ENCODE results near the gene IKBKG.
A peak's percentile ranks its signal among the peaks of the same experiment; 100 is the strongest.

IKBKG gene

GRCh38 chrX:154505734-154506133, 41.7 kb upstream of the IKBKG start:
- no peak for TF ChIP-seq GLI4 (tag by site-specific recombination; IDR thresholded peaks at IDR 0.05)
- TF ChIP-seq ZNF768 (tag by site-specific recombination; IDR thresholded peaks at IDR 0.05): no peak
- ChIA-PET CTCF (no interaction called here), POLR2A (no interaction called here)
- Histone ChIP-seq H3K27ac (ENCODE audit: extremely low read depth, low read depth, low read length) (no peak overlapping the region), H3K4me3 (ENCODE audit: low read depth, low read length) (no peak overlapping the region), H3K4me1 (ENCODE audit: control insufficient read depth, insufficient read depth, low read length) (no peaks in the 10 kb centered on the region), H3K9me3 (ENCODE audit: control insufficient read depth, insufficient read depth, low read depth, low read length) (no peaks in the 10 kb centered on the region), H3K36me3 (ENCODE audit: control insufficient read depth in 2 of 2, insufficient read depth in 1 of 2, low read length in 2 of 2) (peaks cover 4 to 30% of the 10 kb centered on the region in 2 experiments; a peak in 2 of 3 replicates)

DNA sequence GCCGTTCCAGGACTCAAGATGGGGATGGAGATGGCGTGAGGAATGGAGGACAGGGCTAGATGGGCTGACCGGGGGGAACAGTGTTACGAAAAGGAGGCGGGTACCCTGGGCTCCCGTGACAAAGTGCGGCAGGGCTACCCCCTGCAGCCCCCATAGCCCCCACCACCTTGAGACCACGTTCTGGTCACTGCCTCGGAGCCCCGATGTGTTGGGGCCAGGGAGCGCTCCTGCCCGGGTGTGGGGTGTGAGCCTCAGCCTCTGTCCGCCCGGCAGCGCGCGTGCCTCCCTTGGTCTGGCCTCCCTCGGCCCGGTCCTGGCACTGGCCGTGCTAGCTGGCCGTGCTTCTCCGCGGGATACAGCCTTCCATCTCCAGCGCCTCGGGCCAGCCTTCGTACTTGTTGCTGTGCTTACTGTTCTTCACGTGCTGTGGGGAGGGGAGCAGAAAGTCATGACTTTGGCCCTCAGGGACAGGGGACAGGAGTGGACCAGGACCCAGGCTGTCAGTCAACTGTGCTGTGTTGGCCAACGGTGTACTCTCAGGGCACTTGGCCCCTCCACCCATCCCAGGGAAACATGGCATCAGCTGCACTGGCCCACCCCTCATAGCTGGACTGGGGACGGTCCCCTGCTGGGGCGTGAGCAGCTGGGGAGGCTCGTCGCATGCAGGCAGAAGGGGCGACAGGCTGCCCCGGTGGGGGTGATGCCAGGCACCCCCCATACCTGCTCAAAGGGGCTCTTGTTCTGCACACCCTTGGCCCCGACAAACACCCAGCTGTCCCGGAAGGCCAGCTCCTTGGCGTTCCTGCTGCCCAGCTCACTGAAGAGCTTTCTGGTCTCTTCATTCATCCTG, 40.7 kb upstream of the IKBKG start:
- no peak overlapping the region for H3K4me3 ChIP-seq (ENCODE audit: low read depth, low read length)
- CTCF ChIA-PET: no interaction called here
- H3K9me3 ChIP-seq (ENCODE audit: control insufficient read depth, insufficient read depth, low read depth, low read length): no peaks in the 10 kb centered on the region
- POLR2A ChIA-PET: no interaction called here
- TF ChIP-seq YY2 (tag by site-specific recombination; IDR thresholded peaks at IDR 0.05) (no peak), ZNF785 (tag by site-specific recombination; IDR thresholded peaks at IDR 0.05) (no peak), ZNF580 (tag by site-specific recombination; IDR thresholded peaks at IDR 0.05) (no peak), ZNF223 (tag by site-specific recombination; IDR thresholded peaks at IDR 0.05) (no peak)
- H3K4me1 ChIP-seq (ENCODE audit: control insufficient read depth, insufficient read depth, low read length): no peaks in the 10 kb centered on the region
- H3K27ac ChIP-seq (ENCODE audit: extremely low read depth, low read depth, low read length): no peak overlapping the region
- peaks cover 4 to 36% of the 10 kb centered on the region in 2 experiments; a peak in 2 of 3 replicates for H3K36me3 ChIP-seq (ENCODE audit: control insufficient read depth in 2 of 2, insufficient read depth in 1 of 2, low read length in 2 of 2)

DNA sequence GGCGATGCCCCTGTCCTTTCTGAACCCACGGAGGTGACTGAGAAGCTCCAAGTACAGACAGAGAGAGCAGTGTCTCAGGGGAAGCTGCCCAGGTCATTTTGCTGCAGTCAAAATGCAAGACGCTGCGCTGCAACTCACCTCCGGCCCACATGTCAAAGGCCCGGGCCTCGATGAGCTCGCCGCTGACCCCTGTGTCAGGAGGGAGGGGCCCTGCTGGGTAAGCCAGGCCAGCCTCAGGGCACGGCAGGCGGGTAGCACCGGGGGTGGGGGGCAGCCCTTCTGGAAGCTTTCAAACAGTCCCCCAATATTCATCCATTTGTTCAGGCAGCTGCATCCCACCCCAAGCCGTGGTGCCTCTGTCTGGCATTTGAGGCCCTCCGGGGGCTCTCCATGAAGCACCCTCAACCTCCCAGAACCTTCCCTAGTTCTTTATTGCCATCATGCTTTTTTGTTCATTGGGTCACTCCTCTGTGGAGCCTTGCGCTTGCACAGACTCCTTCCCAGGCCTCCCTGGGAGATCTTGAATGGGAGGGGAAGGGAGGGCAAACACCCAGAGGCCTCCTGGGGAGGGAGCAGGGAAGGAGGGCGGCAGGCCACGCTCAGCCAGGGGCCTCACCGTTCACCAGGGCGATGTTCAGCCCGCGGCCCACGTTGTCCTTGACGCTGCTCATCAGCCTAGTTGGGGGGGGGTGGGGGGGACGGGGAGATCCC, 39.6 kb upstream of the IKBKG start:
- CTCF ChIA-PET: no interaction called here
- no peak overlapping the region for H3K27ac ChIP-seq (ENCODE audit: extremely low read depth, low read depth, low read length)
- H3K9me3 ChIP-seq (ENCODE audit: control insufficient read depth, insufficient read depth, low read depth, low read length): no peaks in the 10 kb centered on the region

GRCh38 chrX:154508384-154508745, 39.1 kb upstream of the IKBKG start:
- POLR2A ChIA-PET: no interaction called here
- CTCF ChIA-PET: no interaction called here
- Histone ChIP-seq H3K9me3 (ENCODE audit: control insufficient read depth, insufficient read depth, low read depth, low read length) (no peaks in the 10 kb centered on the region), H3K4me3 (ENCODE audit: low read depth, low read length) (no peak overlapping the region), H3K36me3 (ENCODE audit: control insufficient read depth in 2 of 2, insufficient read depth in 1 of 2, low read length in 2 of 2) (peaks cover 4 to 43% of the 10 kb centered on the region in 2 experiments; a peak in 2 of 3 replicates), H3K27ac (ENCODE audit: extremely low read depth, low read depth, low read length) (no peak overlapping the region), H3K4me1 (ENCODE audit: control insufficient read depth, insufficient read depth, low read length) (no peaks in the 10 kb centered on the region)
- no peak for TF ChIP-seq ZFHX2 (tag by site-specific recombination; conservative IDR thresholded peaks at IDR 0.05)
- TF ChIP-seq, protein P1, sequence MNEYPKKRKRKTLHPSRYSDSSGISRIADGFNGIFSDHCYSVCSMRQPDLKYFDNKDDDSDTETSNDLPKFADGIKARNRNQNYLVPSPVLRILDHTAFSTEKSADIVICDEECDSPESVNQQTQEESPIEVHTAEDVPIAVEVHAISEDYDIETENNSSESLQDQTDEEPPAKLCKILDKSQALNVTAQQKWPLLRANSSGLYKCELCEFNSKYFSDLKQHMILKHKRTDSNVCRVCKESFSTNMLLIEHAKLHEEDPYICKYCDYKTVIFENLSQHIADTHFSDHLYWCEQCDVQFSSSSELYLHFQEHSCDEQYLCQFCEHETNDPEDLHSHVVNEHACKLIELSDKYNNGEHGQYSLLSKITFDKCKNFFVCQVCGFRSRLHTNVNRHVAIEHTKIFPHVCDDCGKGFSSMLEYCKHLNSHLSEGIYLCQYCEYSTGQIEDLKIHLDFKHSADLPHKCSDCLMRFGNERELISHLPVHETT (tag by site-specific recombination; IDR thresholded peaks at IDR 0.05): no peak
- TF ChIP-seq ZNF544 (tag by site-specific recombination; IDR thresholded peaks at IDR 0.05): no peak

More for the DNA sequence above, 39.6 kb upstream of the IKBKG start:
- Histone ChIP-seq H3K4me3 (ENCODE audit: low read depth, low read length) (no peak overlapping the region), H3K4me1 (ENCODE audit: control insufficient read depth, insufficient read depth, low read length) (no peaks in the 10 kb centered on the region), H3K36me3 (ENCODE audit: control insufficient read depth in 2 of 2, insufficient read depth in 1 of 2, low read length in 2 of 2) (peaks cover 4 to 41% of the 10 kb centered on the region in 2 experiments; a peak in 2 of 3 replicates)
- POLR2A ChIA-PET: interaction anchor here (0.7 kb wide), 1 partner anchor 22 kb away, joined by 3 read pairs; the partner anchor contains the start of gene UBL4A
- TF ChIP-seq GLIS1 (tag by site-specific recombination; IDR thresholded peaks at IDR 0.05): peak; percentile 62
- TF ChIP-seq ZNF19 (tag by site-specific recombination; IDR thresholded peaks at IDR 0.05; ENCODE audit: low read depth): no peak
- no peak for TF ChIP-seq ZNF529 (tag by site-specific recombination; IDR thresholded peaks at IDR 0.05; ENCODE audit: insufficient replicate concordance)
